ENCODE results near the gene CSAD.

DNA sequence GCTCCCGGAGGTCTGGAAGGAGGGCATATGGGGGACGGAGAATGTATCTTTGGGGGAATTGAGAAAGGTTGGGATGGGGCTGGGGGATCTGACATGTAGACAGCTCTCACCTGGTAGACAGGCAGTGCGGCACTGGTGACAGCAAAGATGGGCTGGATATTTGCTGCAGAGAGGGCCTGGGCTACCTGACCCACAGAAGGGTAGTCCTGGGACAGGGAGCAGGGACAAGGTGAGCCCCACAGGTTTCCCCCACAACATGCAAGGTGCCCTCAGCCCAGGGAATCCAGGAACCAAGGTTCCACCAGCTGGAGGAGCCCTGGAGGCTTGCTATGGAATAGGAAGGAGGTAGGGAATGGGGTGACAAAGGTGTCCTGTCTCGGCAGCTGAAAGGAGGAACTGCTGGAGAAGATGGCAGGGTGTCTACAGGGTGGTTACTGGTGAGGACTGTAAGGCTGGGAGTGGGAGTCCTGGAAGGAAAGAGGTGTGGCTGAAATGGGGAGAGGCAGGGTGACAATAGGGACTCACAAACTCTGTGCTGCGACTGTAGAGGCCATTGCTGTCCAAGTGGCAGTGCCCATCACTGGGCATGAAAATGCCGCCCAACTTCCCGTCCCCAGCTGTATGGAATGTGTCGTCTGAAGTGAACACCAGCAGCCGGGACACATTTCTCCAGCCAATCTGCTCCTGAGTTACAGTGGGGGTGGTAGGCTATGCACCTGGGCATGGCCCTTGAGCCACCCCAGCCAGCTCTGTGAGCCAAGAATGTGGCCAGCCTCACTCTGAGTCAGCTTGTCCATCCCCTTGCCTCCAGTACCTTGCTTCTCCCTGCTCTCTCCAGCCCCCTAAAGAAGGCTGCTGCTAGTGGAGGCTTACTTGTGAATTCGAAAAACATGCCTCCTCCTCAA, 15.0 kb upstream of the CSAD start:
- TF ChIP-seq, protein P1, sequence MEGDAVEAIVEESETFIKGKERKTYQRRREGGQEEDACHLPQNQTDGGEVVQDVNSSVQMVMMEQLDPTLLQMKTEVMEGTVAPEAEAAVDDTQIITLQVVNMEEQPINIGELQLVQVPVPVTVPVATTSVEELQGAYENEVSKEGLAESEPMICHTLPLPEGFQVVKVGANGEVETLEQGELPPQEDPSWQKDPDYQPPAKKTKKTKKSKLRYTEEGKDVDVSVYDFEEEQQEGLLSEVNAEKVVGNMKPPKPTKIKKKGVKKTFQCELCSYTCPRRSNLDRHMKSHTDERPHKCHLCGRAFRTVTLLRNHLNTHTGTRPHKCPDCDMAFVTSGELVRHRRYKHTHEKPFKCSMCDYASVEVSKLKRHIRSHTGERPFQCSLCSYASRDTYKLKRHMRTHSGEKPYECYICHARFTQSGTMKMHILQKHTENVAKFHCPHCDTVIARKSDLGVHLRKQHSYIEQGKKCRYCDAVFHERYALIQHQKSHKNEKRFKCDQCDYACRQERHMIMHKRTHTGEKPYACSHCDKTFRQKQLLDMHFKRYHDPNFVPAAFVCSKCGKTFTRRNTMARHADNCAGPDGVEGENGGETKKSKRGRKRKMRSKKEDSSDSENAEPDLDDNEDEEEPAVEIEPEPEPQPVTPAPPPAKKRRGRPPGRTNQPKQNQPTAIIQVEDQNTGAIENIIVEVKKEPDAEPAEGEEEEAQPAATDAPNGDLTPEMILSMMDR (IDR thresholded peaks at IDR 0.05): no peak
- no peak for TF ChIP-seq POLR2A (IDR thresholded peaks at IDR 0.05)
